Effector memory CD8-positive, alpha-beta T cell (primary cell): Measurements from ENCODE around the gene ATP5PF.
"Not testable (repeated sequence)": the region's sequence is repeated elsewhere in the genome, so short reads cannot be mapped to it uniquely, and the experiment has no call there.

ENCODE experiments used
- ATAC-seq: fragments of 150-1000 bp; cut with Tn5 transposase; replicated peaks from 2 replicates; pipeline ENCODE4 v1.10.0; 2021; ENCODE audit warnings: mild to moderate bottlenecking, moderate library complexity
- DNase-seq, 3 experiments: peaks; one replicate each; pipeline ENCODE4 v3.0.0; 2021
- H3K27ac Mint-ChIP-seq, 2 donors: one replicate each; pipeline ENCODE4 v1.8.0; 2022; ENCODE audit warnings: mild to moderate bottlenecking in 2 of 2, mixed read lengths in 2 of 2, moderate library complexity in 2 of 2
- H3K27me3 Mint-ChIP-seq, 2 donors: one replicate each; pipeline ENCODE4 v1.8.0; 2022; ENCODE audit warnings: mixed read lengths in 2 of 2
- H3K36me3 Mint-ChIP-seq: one replicate; pipeline ENCODE4 v1.8.0; 2022; ENCODE audit warnings: mild to moderate bottlenecking, moderate library complexity, mixed read lengths; ENCODE audit not compliant: insufficient read depth
- H3K4me1 Mint-ChIP-seq, 2 donors: one replicate each; pipeline ENCODE4 v1.8.0; 2022; ENCODE audit warnings: low read depth in 2 of 2, mixed read lengths in 2 of 2
- H3K4me3 Mint-ChIP-seq, 2 donors: one replicate each; pipeline ENCODE4 v1.8.0; 2022; ENCODE audit warnings: mild to moderate bottlenecking in 2 of 2, mixed read lengths in 2 of 2, moderate library complexity in 2 of 2
- H3K9me3 Mint-ChIP-seq, 2 donors: one replicate each; pipeline ENCODE4 v1.8.0; 2022; ENCODE audit warnings: mixed read lengths in 2 of 2
- total RNA-seq, 9 experiments: gene quantifications; one replicate each; lab custom pipeline; 2026; lab: John Stamatoyannopoulos, UW

ATP5PF gene, protein sequence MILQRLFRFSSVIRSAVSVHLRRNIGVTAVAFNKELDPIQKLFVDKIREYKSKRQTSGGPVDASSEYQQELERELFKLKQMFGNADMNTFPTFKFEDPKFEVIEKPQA
- 4.7 to 58.1 (median 23.0) reads per million in 9 experiments for total RNA-seq

DNA sequence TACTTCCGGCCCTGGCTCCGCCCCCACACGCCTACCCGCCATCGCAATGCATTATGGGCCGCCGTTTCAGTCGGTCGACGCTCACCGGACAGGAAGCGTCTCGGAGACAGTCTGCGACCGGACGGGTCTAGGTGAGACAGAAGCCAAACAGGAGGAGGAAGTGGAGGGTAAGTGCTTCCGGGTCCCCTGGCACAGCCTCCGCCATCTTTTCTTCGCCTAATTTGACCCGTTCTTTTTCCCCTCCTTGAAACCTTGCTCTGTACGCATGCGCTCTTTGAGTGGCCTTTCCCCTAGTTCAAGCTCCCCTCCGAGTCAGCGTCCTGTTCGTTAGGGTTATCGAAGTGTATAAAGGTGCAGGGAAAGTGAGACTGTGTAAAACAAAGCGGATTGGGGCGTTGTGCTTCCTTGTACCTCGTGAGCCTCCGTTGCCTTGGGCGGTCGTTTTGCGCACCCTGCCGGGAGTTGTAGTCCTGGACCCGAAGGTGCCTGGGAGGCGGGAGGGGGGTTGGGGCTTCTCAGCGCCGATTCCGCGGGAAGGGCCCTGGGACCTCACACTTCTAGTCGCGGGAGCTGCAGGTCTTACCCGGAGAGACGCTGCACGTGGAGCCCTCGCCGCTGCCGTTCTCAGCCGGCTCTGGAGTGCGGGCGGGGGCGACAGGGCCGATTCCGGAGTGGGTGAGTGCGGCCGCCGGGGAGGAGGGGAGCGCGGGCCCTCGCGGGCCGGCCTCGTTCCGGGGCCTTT lies at the start of gene ATP5PF, which contains the start of gene GABPA:
Gene ATP5PF (minus strand): TSS at position 1 of the 742 bp plus-strand sequence. CDS start 5,110 bp downstream, outside the sequence.
Gene GABPA (plus strand): TSS at position 69 of the 742 bp plus-strand sequence. CDS start 6,627 bp downstream, outside the sequence.
- H3K4me3 Mint-ChIP-seq: peak within 1 kb of the TSS; percentile 95 to 98
- H3K27me3 Mint-ChIP-seq: no peaks in the 10 kb centered on the region
- peak; percentile 88 for ATAC-seq
- peaks cover 15% of the 10 kb centered on the region for H3K36me3 Mint-ChIP-seq
- H3K9me3 Mint-ChIP-seq: no peaks in the 10 kb centered on the region
- peaks cover 34 to 48% of the 10 kb centered on the region in 2 donors for H3K4me1 Mint-ChIP-seq
- peak; percentile 98 for DNase-seq
- peak within 1 kb of the TSS; percentile 96 to 99 for H3K27ac Mint-ChIP-seq

DNA sequence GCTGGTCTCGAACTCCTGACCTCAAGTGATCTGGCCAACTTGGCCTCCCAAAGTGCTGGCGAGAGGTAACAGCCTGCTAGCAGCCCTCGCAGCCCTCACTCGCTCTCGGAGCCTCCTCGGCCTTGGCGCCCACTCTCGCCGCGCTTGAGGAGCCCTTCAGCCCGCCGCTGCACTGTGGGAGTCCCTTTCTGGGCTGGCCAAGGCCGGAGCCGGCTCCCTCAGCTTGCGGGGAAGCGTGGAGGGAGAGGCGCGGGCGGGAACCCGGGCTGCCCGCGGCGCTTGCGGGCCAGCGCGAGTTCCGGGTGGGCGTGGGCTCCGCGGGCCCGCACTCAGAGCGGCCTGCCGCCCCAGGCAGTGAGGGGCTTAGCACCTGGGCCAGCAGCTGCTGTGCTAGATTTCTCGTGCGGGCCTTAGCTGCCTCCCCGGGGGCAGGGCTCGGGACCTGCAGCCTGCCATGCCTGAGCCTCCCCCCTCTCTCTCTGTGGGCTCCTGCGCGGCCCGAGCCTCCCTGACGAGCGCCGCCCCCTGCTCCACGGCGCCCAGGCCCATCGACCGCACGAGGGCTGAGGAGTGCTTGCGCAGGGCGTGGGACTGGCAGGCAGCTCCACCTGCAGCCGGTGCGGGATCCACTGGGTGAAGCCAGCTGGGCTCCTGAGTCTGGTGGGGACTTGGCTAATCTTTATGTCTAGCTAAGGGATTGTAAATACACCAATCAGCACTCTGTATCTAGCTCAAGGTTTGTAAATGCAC lies 43.6 kb upstream of the ATP5PF start:
- ATAC-seq, DNase-seq, H3K36me3 Mint-ChIP-seq: not testable (repeated sequence)

DNA sequence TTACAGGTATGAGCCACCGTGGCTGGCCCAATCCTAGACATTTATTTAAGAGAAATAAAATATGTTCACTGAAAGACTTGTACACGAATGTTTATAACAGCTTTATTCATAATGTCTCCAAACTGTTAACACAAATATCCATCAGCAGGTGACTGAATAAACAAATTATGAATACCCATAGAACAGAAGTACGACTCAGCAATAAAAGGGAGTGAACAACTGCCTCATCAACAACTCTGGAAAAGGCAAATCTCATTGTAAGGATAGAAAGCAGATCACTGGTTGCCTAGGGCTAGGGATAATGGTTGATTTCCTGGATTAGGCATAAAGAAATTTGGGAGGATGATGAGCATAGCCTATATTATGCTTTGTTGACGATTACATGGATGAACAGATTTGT lies 41.7 kb upstream of the ATP5PF start:
- ATAC-seq (no peak), DNase-seq (no peak)
- H3K4me1 Mint-ChIP-seq: no peaks in the 10 kb centered on the region
- no peaks in the 10 kb centered on the region for H3K36me3 Mint-ChIP-seq
- no peak overlapping the region for H3K4me3 Mint-ChIP-seq
- no peaks in the 10 kb centered on the region for H3K27me3 Mint-ChIP-seq
- no peaks in the 10 kb centered on the region for H3K9me3 Mint-ChIP-seq
- no peak overlapping the region for H3K27ac Mint-ChIP-seq

More for the DNA sequence above, 43.6 kb upstream of the ATP5PF start:
- H3K27ac Mint-ChIP-seq, H3K9me3 Mint-ChIP-seq, H3K4me1 Mint-ChIP-seq, H3K4me3 Mint-ChIP-seq, H3K27me3 Mint-ChIP-seq: not testable (repeated sequence)

DNA sequence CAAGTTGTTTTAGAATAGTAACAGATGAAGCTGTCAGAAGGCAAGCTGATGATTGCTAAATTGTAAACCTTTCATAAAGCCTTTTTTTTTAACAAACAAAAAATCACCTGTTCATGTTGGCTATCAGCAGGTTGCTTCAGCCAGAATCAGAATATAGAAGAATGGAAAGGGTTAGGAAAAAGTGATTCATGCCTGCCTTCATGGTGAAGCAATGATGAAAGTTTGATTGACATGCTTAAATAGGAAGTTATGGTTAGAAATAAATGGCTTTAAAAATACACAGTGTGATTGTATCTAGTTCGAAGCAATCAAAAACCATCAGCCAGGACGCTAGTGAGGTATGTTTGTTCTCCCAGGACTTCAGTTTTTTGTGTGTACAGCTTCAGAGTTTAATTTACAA lies 38.0 kb upstream of the ATP5PF start:
- Mint-ChIP-seq H3K4me1 (no peaks in the 10 kb centered on the region), H3K4me3 (no peak overlapping the region), H3K36me3 (peaks cover 13% of the 10 kb centered on the region), H3K9me3 (no peaks in the 10 kb centered on the region), H3K27me3 (no peaks in the 10 kb centered on the region), H3K27ac (no peak overlapping the region)
- DNase-seq (no peak), ATAC-seq (no peak)

DNA sequence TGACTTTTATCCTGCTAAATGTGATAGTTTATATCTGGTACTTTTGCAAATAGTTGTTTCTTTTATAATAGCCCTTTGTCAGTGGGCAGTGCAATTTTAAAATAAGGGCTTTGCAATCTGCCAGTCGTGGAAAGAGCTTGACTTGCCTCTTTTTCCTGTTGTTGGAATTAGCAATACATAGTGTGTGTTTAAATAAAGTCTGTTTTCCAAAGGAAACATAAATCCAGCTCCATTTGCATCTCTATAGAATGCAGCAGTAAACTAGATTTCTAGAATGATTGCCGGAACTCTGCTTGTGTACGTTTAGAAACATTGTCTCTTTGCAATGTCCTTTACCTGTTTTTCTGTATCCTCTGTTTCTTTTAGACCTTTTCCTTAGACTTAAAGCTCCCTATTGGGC lies 33.2 kb upstream of the ATP5PF start:
- DNase-seq (no peak), ATAC-seq (no peak)
- Mint-ChIP-seq H3K4me3 (no peak overlapping the region), H3K36me3 (peaks cover 57% of the 10 kb centered on the region), H3K4me1 (no peaks in the 10 kb centered on the region), H3K27ac (no peak overlapping the region), H3K27me3 (no peaks in the 10 kb centered on the region), H3K9me3 (no peaks in the 10 kb centered on the region)

DNA sequence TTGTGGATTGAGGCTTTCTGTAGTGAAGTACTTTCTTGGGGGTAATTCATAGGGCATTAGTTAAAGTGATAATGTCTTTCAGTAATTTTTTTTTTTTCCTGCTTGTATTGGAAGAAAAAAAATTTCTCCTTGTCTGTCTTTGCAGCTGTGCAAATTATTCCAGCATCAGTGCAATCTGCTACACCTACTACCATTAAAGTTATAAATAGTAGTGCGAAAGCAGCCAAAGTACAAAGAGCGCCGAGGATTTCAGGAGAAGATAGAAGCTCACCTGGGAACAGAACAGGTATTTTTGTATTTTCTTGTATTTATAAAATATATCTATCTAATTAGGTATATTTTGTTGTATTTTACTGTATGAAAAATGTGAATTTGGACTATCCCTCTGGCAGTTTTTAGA lies 29.4 kb upstream of the ATP5PF start:
- DNase-seq (no peak), ATAC-seq (no peak)
- Mint-ChIP-seq H3K27me3 (no peaks in the 10 kb centered on the region), H3K4me1 (peaks cover 0 to 6% of the 10 kb centered on the region in 2 donors), H3K27ac (no peak overlapping the region), H3K9me3 (no peaks in the 10 kb centered on the region), H3K4me3 (no peak overlapping the region), H3K36me3 (peaks cover 84% of the 10 kb centered on the region)

DNA sequence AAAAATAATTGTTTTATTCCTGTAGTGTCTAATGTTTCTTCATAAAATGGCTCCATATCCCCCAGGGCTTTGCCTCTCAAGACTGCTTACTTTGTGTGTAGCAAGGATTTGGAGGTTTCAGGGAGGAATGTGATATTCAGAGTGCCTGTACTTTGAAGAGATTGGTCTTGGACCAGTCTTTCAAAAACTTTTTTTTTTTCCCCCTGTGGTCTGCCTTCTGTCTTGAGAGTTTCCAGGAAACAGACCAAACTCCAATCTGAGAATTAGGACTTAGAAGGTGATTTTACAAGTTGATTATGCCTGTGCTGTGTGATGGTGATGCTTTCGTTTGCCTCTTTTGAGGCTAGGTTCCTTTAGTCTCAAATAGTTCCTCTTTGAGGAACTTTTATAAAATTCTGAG lies 26.0 kb upstream of the ATP5PF start:
- peaks cover 8 to 20% of the 10 kb centered on the region in 2 donors for H3K4me1 Mint-ChIP-seq
- H3K27ac Mint-ChIP-seq: no peak overlapping the region
- H3K36me3 Mint-ChIP-seq: peaks cover 80% of the 10 kb centered on the region
- DNase-seq (no peak), ATAC-seq (no peak)
- no peaks in the 10 kb centered on the region for H3K27me3 Mint-ChIP-seq
- no peak overlapping the region for H3K4me3 Mint-ChIP-seq
- H3K9me3 Mint-ChIP-seq: no peaks in the 10 kb centered on the region

DNA sequence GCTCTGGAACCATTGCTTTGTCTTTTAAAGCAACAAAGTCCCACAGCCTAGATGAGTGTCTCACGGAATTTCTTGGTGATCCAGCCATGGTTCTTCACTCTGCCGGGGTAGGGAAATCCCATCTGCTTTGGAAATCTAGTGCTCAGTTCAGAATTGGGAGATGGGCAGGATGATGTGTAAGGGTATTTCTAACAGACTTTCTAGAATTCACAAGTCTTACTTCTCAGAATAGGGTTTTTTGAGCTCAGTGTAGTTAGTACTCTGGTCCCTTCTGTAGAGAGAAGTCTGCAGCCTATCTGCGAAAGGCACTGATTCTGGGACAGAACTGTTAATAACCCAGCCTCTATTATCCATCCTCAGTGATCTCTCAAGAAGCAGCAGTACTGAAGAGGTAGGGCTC lies 25.4 kb upstream of the ATP5PF start:
- H3K36me3 Mint-ChIP-seq: peaks cover 76% of the 10 kb centered on the region
- no peak for ATAC-seq
- peak overlapping the region in 1 of 2 donors; percentile 56 for H3K27ac Mint-ChIP-seq
- no peaks in the 10 kb centered on the region for H3K9me3 Mint-ChIP-seq
- no peaks in the 10 kb centered on the region for H3K27me3 Mint-ChIP-seq
- H3K4me3 Mint-ChIP-seq: no peak overlapping the region
- no peak for DNase-seq
- H3K4me1 Mint-ChIP-seq: peaks cover 9 to 22% of the 10 kb centered on the region in 2 donors

DNA sequence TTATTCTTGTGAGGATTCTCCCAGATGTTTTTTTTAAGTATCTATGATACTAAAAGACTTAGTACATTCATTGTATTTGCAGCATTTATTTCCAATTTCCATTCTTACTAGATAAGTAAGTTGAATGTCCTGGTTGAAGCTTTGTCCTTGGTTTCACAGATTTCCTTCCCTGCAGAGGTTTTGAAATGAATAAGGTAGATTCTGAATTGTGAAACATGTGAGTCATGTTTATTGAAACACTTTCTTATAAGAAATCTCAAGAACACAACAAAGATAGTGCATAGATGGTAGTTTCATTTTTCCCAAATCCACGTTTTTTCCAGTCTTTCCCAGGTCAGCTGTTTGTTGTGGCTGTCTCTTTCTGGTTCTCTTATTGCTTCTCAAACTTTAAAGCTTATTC lies 24.9 kb upstream of the ATP5PF start:
- Mint-ChIP-seq H3K27ac (peak overlapping the region in 1 of 2 donors; percentile 56), H3K36me3 (peaks cover 77% of the 10 kb centered on the region), H3K4me3 (no peak overlapping the region), H3K9me3 (no peaks in the 10 kb centered on the region), H3K4me1 (peaks cover 9 to 22% of the 10 kb centered on the region in 2 donors), H3K27me3 (no peaks in the 10 kb centered on the region)
- no peak for DNase-seq
- no peak for ATAC-seq

DNA sequence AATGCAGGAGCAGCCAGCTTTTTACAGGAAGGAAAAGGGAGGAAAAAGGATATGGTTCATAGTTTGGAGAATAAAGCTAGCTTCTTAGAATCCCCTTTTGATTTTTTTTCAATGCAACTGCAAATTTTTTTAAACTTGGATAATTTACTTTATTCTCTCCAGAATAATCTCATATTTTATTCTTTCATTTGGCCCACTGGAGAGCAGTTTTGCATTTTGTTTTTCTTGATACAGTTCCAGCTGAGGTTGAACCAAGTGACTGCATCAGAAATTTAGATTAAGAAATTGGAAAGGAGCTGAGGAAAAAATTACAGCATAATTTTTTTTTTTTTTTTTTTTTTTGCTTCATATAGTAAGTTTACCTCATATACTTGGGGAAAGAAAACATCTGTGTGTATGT lies 22.8 kb upstream of the ATP5PF start:
- H3K27me3 Mint-ChIP-seq: no peaks in the 10 kb centered on the region
- ATAC-seq (no peak), DNase-seq (no peak)
- H3K36me3 Mint-ChIP-seq: peaks cover 72% of the 10 kb centered on the region
- no peak overlapping the region for H3K4me3 Mint-ChIP-seq
- H3K9me3 Mint-ChIP-seq: no peaks in the 10 kb centered on the region
- H3K27ac Mint-ChIP-seq: peak overlapping the region; percentile 57 to 76
- peaks cover 9 to 25% of the 10 kb centered on the region in 2 donors for H3K4me1 Mint-ChIP-seq

DNA sequence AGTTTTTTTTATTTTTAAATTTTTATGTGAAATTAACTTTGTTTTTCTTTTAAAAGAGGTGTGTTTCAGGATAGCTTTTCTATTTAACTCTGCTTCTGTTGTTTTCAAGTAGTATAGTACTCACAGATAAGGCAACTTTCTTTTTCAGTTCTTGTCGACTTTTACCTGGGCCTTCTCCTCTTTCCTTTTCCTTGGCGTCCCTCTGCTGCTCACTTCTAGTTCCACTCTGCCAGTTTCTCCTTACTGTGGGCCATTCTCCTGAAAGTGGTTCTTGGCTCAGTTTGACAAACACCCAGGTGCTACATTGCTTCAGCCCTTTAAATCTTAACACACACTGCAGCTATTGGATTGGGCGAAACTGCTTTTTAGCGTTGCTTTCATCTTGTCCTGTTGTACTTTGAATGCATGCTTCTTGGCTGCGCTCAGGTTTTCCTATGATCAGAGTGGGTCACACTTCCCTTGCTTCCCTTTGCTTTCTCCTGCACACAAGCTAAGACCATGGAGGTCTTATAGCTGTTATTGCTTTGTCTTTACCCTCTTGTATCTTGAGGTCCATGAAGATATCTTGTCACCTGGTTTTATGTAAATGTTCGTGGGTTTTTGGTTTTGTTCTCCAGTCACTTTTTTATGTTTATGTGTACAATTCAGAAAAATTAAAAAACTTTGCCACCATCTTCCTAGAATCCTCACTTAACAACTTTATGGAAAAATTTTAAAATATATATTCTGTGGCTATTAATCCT lies 21.7 kb upstream of the ATP5PF start:
- peak overlapping the region; percentile 4 to 19 for H3K4me3 Mint-ChIP-seq
- ATAC-seq: no peak
- peaks cover 9 to 30% of the 10 kb centered on the region in 2 donors for H3K4me1 Mint-ChIP-seq
- H3K27me3 Mint-ChIP-seq: no peaks in the 10 kb centered on the region
- H3K9me3 Mint-ChIP-seq: no peaks in the 10 kb centered on the region
- DNase-seq: no peak
- peaks cover 67% of the 10 kb centered on the region for H3K36me3 Mint-ChIP-seq
- peak overlapping the region; percentile 57 to 76 for H3K27ac Mint-ChIP-seq

DNA sequence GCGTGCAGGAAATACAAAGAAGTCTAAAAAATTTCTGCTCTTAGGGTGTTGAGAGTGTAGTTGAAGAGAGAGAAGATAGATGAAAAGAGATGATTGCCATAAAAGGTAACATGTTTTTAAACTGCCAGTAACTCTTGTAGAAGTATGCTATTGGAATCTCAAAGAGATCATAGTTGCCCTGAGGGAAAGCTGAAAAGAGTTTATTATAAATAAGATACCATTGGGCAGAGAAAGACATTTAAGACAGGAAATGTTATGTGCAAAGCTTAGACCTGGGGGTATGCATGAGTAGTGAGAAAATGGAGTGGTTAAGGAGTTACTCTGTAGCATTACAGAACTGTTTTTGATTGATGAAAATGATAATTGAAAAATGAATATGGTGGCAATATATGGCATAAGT lies 17.7 kb upstream of the ATP5PF start:
- Mint-ChIP-seq H3K36me3 (peaks cover 48% of the 10 kb centered on the region), H3K4me1 (peaks cover 14 to 27% of the 10 kb centered on the region in 2 donors), H3K4me3 (no peak overlapping the region), H3K9me3 (no peaks in the 10 kb centered on the region), H3K27ac (peak overlapping the region in 1 of 2 donors; percentile 16), H3K27me3 (no peaks in the 10 kb centered on the region)
- ATAC-seq: no peak
- no peak for DNase-seq

DNA sequence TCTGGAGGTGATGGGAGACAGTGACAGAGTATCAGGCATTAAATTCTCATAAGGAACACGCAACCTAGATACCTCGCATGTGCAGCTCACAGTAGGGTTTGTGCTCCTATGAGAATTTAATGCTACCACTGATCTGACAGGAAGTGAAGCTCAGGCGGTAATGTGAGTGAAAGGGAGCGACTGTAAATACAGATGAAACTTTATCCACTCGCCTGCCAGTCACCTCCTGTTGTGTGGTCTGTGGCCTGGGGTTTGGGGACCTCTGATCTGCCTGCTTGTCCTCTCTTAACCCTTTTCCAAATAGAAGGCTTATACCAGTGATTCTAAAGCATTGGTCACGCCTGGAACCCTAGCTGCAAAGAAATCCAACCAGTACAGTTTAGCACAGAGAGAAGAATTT lies 15.4 kb upstream of the ATP5PF start:
- Mint-ChIP-seq H3K4me3 (no peak overlapping the region), H3K9me3 (no peaks in the 10 kb centered on the region), H3K36me3 (peaks cover 40% of the 10 kb centered on the region), H3K27ac (peak overlapping the region; percentile 41 to 62), H3K4me1 (peaks cover 5 to 11% of the 10 kb centered on the region in 2 donors), H3K27me3 (no peaks in the 10 kb centered on the region)
- no peak for DNase-seq
- ATAC-seq: peak; percentile 24
